Measurements from ENCODE around the gene THRB.

Gene THRB

GRCh38 chr3:24191801-24192403, 302.7 kb downstream of the THRB start:
- TF ChIP-seq CTCF (conservative IDR thresholded peaks at IDR 0.05; ENCODE audit: low read length) (no peak), EZH2phosphoT487 (IDR thresholded peaks at IDR 0.05; ENCODE audit: borderline replicate concordance) (no peak)
- Histone ChIP-seq H3K9ac (ENCODE audit: low read depth, low read length, poor library complexity, severe bottlenecking) (no peak overlapping the region), H3K4me1 (ENCODE audit: insufficient read depth, low read length, poor library complexity, severe bottlenecking) (no peaks in the 10 kb centered on the region), H3K4me2 (ENCODE audit: low read depth, low read length, poor library complexity, severe bottlenecking) (no peak overlapping the region), H3F3A (ENCODE audit: low read depth) (no peaks in the 10 kb centered on the region), H3K9me2 (replicated peaks; ENCODE audit: low read depth, low read length) (no peaks in the 10 kb centered on the region), H4K20me1 (ENCODE audit: insufficient read depth, low read length, poor library complexity, severe bottlenecking) (no peaks in the 10 kb centered on the region), H3K36me3 (ENCODE audit: insufficient read depth, low read length) (no peaks in the 10 kb centered on the region), H3K9me3 (ENCODE audit: insufficient read depth, low read depth, low read length) (no peaks in the 10 kb centered on the region), H3K79me2 (ENCODE audit: insufficient read depth, low read length) (no peaks in the 10 kb centered on the region), H3K27me3 (ENCODE audit: insufficient read depth, low read length, poor library complexity, severe bottlenecking) (no peaks in the 10 kb centered on the region), H3K4me3 (ENCODE audit: low read length, poor library complexity, severe bottlenecking) (no peak overlapping the region), H2AFZ (ENCODE audit: low read length) (no peak overlapping the region)

- no peak overlapping the region for H3K9ac ChIP-seq (ENCODE audit: low read depth, low read length, poor library complexity, severe bottlenecking)
- no peak overlapping the region for H2AFZ ChIP-seq (ENCODE audit: low read length)
- no peaks in the 10 kb centered on the region for H3K79me2 ChIP-seq (ENCODE audit: insufficient read depth, low read length)
- no peaks in the 10 kb centered on the region for H3K9me2 ChIP-seq (replicated peaks; ENCODE audit: low read depth, low read length)
- H3K9me3 ChIP-seq (ENCODE audit: insufficient read depth, low read depth, low read length) = no peaks in the 10 kb centered on the region
- no peaks in the 10 kb centered on the region for H3K27me3 ChIP-seq (ENCODE audit: insufficient read depth, low read length, poor library complexity, severe bottlenecking)
- no peaks in the 10 kb centered on the region for H4K20me1 ChIP-seq (ENCODE audit: insufficient read depth, low read length, poor library complexity, severe bottlenecking)
- no peak overlapping the region for H3K4me2 ChIP-seq (ENCODE audit: low read depth, low read length, poor library complexity, severe bottlenecking)
- H3K4me1 ChIP-seq (ENCODE audit: insufficient read depth, low read length, poor library complexity, severe bottlenecking) = no peaks in the 10 kb centered on the region
- no peaks in the 10 kb centered on the region for H3K36me3 ChIP-seq (ENCODE audit: insufficient read depth, low read length)
- TF ChIP-seq CTCF (conservative IDR thresholded peaks at IDR 0.05; ENCODE audit: low read length) (no peak), EZH2phosphoT487 (IDR thresholded peaks at IDR 0.05; ENCODE audit: borderline replicate concordance) (no peak)
- no peaks in the 10 kb centered on the region for H3F3A ChIP-seq (ENCODE audit: low read depth)
- no peak overlapping the region for H3K4me3 ChIP-seq (ENCODE audit: low read length, poor library complexity, severe bottlenecking)
Measured at GRCh38 chr3:24190256-24190655, 304.4 kb downstream of the THRB start.

GRCh38 chr3:24185738-24186384, 308.8 kb downstream of the THRB start:
- Histone ChIP-seq H4K20me1 (ENCODE audit: insufficient read depth, low read length, poor library complexity, severe bottlenecking) (no peaks in the 10 kb centered on the region), H3K9me2 (replicated peaks; ENCODE audit: low read depth, low read length) (no peaks in the 10 kb centered on the region), H2AFZ (ENCODE audit: low read length) (peak overlapping the region; percentile 55), H3K27me3 (ENCODE audit: insufficient read depth, low read length, poor library complexity, severe bottlenecking) (no peaks in the 10 kb centered on the region), H3F3A (ENCODE audit: low read depth) (no peaks in the 10 kb centered on the region), H3K9me3 (ENCODE audit: insufficient read depth, low read depth, low read length) (no peaks in the 10 kb centered on the region), H3K4me1 (ENCODE audit: insufficient read depth, low read length, poor library complexity, severe bottlenecking) (no peaks in the 10 kb centered on the region), H3K4me2 (ENCODE audit: low read depth, low read length, poor library complexity, severe bottlenecking) (no peak overlapping the region), H3K9ac (ENCODE audit: low read depth, low read length, poor library complexity, severe bottlenecking) (no peak overlapping the region), H3K79me2 (ENCODE audit: insufficient read depth, low read length) (no peaks in the 10 kb centered on the region), H3K36me3 (ENCODE audit: insufficient read depth, low read length) (no peaks in the 10 kb centered on the region), H3K4me3 (ENCODE audit: low read length, poor library complexity, severe bottlenecking) (no peak overlapping the region)
- TF ChIP-seq CTCF (conservative IDR thresholded peaks at IDR 0.05; ENCODE audit: low read length) (peak; percentile 83), EZH2phosphoT487 (IDR thresholded peaks at IDR 0.05; ENCODE audit: borderline replicate concordance) (no peak)

Data from Loucy (cell line).